ENCODE measurements around the gene KLHL29.

The KLHL29 gene

GRCh38 chr2:23497536-23497935 lies 112.6 kb downstream of the KLHL29 start:
- no peak overlapping the region for H2BK120ac ChIP-seq (ENCODE audit: insufficient read depth, low read length, poor library complexity)
- no peak overlapping the region for H2BK5ac ChIP-seq (ENCODE audit: low read depth, low read length, poor library complexity)
- H4K8ac ChIP-seq (ENCODE audit: low read depth, low read length), result no peak overlapping the region
- no peaks in the 10 kb centered on the region for H3K79me2 ChIP-seq (ENCODE audit: control insufficient read depth, insufficient read depth, low read length, poor library complexity)
- H3K4ac ChIP-seq (ENCODE audit: low read depth, low read length), result no peak overlapping the region
- H3K14ac ChIP-seq (ENCODE audit: low read length), result no peak overlapping the region
- no peaks in the 10 kb centered on the region for H3K9me3 ChIP-seq (ENCODE audit: insufficient read depth, low read depth, low read length)
- H3K79me1 ChIP-seq (ENCODE audit: low read length), result no peaks in the 10 kb centered on the region
- no peak overlapping the region for H3K9ac ChIP-seq (ENCODE audit: low read length)
- peaks cover 8 to 21% of the 10 kb centered on the region in 2 experiments for H3K4me1 ChIP-seq (ENCODE audit: control insufficient read depth in 1 of 2, insufficient read depth in 2 of 2, low read length in 2 of 2)
- DNase-seq, result no peak
- no peak overlapping the region for H3K4me3 ChIP-seq (ENCODE audit: low read depth, low read length)
- H2AFZ ChIP-seq (ENCODE audit: insufficient read depth, low read length, poor library complexity), result no peak overlapping the region
- no peaks in the 10 kb centered on the region for H3K27me3 ChIP-seq (ENCODE audit: insufficient read depth, low read length)
- H3K23ac ChIP-seq (ENCODE audit: low read length), result no peak overlapping the region
- no peak overlapping the region for H3K4me2 ChIP-seq (ENCODE audit: low read length)
- H3K18ac ChIP-seq (ENCODE audit: low read length), result no peak overlapping the region
- no CpG with 5 or more reads among the region's 6 CpGs for WGBS (ENCODE audit: extremely low coverage, insufficient coverage, insufficient read length)
- H2AK5ac ChIP-seq (ENCODE audit: low read length), result peak overlapping the region; percentile 41
- no peak overlapping the region for H4K91ac ChIP-seq (ENCODE audit: low read depth, low read length)
- no peaks in the 10 kb centered on the region for H3K36me3 ChIP-seq (ENCODE audit: control insufficient read depth in 1 of 2, insufficient read depth in 2 of 2, low read length in 2 of 2)
- no peak overlapping the region for H4K12ac ChIP-seq (ENCODE audit: low read depth, low read length)
- H2BK12ac ChIP-seq (ENCODE audit: low read length), result no peak overlapping the region
- no peak overlapping the region for H3K27ac ChIP-seq (ENCODE audit: low read depth, low read length)

DNA sequence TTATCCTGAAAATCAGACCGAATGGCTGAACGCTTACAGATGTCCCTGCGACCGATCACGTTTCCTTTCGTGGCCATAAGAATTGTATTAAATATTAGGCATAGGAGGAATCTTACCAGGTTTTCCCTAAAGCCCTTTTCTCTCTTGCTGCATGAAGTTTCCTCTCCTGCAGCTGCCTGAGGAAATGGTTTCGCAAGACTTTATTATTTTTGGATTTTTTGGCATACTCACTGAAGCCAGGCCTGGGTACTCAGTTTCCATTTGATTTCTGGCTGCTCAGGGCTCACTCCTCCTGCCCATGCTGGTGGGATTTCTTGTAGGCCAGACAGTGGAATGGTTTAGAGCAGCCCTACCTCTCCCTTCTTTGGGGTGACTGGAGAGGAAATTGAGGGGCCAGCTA lies 114.0 kb downstream of the KLHL29 start:
- H2BK5ac ChIP-seq (ENCODE audit: low read depth, low read length, poor library complexity), result no peak overlapping the region
- H4K8ac ChIP-seq (ENCODE audit: low read depth, low read length), result no peak overlapping the region
- H3K18ac ChIP-seq (ENCODE audit: low read length), result no peak overlapping the region
- H3K9me3 ChIP-seq (ENCODE audit: insufficient read depth, low read depth, low read length), result no peaks in the 10 kb centered on the region
- H3K27ac ChIP-seq (ENCODE audit: low read depth, low read length), result no peak overlapping the region
- no peak overlapping the region for H2BK12ac ChIP-seq (ENCODE audit: low read length)
- H3K36me3 ChIP-seq (ENCODE audit: control insufficient read depth in 1 of 2, insufficient read depth in 2 of 2, low read length in 2 of 2), result no peaks in the 10 kb centered on the region
- H3K9ac ChIP-seq (ENCODE audit: low read length), result no peak overlapping the region
- no peaks in the 10 kb centered on the region for H3K27me3 ChIP-seq (ENCODE audit: insufficient read depth, low read length)
- WGBS (ENCODE audit: extremely low coverage, insufficient coverage, insufficient read length), result no CpG with 5 or more reads among the region's 7 CpGs
- no peak overlapping the region for H2AFZ ChIP-seq (ENCODE audit: insufficient read depth, low read length, poor library complexity)
- no peaks in the 10 kb centered on the region for H3K79me2 ChIP-seq (ENCODE audit: control insufficient read depth, insufficient read depth, low read length, poor library complexity)
- H4K91ac ChIP-seq (ENCODE audit: low read depth, low read length), result no peak overlapping the region
- no peak overlapping the region for H3K4me3 ChIP-seq (ENCODE audit: low read depth, low read length)
- peaks cover 2% of the 10 kb centered on the region for H3K79me1 ChIP-seq (ENCODE audit: low read length)
- no peak overlapping the region for H2BK120ac ChIP-seq (ENCODE audit: insufficient read depth, low read length, poor library complexity)
- H3K4me1 ChIP-seq (ENCODE audit: control insufficient read depth in 1 of 2, insufficient read depth in 2 of 2, low read length in 2 of 2), result peaks cover 18 to 30% of the 10 kb centered on the region in 2 experiments
- no peak overlapping the region for H2AK5ac ChIP-seq (ENCODE audit: low read length)
- no peak overlapping the region for H4K12ac ChIP-seq (ENCODE audit: low read depth, low read length)
- no peak overlapping the region for H3K4ac ChIP-seq (ENCODE audit: low read depth, low read length)
- H3K4me2 ChIP-seq (ENCODE audit: low read length), result no peak overlapping the region
- no peak overlapping the region for H3K14ac ChIP-seq (ENCODE audit: low read length)
- no peak overlapping the region for H3K23ac ChIP-seq (ENCODE audit: low read length)
- DNase-seq, result peak in 1 of 2 donors; percentile 17

DNA sequence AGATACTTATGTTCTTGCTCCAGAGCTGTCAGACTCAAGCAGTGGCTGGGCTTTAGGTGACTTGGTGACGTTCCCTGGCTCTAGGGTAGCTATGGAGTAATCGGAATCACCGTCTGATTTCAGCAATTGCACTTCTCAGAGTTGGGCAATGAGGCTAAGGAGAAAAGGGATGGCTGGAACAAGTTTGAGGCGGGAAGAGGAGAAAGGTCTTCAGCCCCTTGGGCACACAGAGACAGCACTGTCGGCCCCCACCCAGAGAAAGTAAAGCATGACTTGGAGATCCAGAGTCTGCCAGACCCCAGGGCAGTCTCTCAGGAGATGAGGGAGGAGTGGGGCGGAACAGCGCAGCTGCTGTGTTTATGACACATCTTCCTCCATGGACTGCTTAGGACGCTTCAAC lies 114.5 kb downstream of the KLHL29 start:
- Histone ChIP-seq H3K14ac (ENCODE audit: low read length) (no peak overlapping the region), H2AFZ (ENCODE audit: insufficient read depth, low read length, poor library complexity) (no peak overlapping the region), H3K36me3 (ENCODE audit: control insufficient read depth in 1 of 2, insufficient read depth in 2 of 2, low read length in 2 of 2) (no peaks in the 10 kb centered on the region), H3K9ac (ENCODE audit: low read length) (no peak overlapping the region), H4K12ac (ENCODE audit: low read depth, low read length) (no peak overlapping the region), H3K4me1 (ENCODE audit: control insufficient read depth in 1 of 2, insufficient read depth in 2 of 2, low read length in 2 of 2) (peaks cover 21 to 33% of the 10 kb centered on the region in 2 experiments), H3K4me3 (ENCODE audit: low read depth, low read length) (no peak overlapping the region), H3K79me1 (ENCODE audit: low read length) (peaks cover 3% of the 10 kb centered on the region), H3K18ac (ENCODE audit: low read length) (no peak overlapping the region), H4K91ac (ENCODE audit: low read depth, low read length) (no peak overlapping the region), H3K27me3 (ENCODE audit: insufficient read depth, low read length) (no peaks in the 10 kb centered on the region), H3K4me2 (ENCODE audit: low read length) (no peak overlapping the region), H3K9me3 (ENCODE audit: insufficient read depth, low read depth, low read length) (no peaks in the 10 kb centered on the region), H2AK5ac (ENCODE audit: low read length) (no peak overlapping the region), H3K27ac (ENCODE audit: low read depth, low read length) (no peak overlapping the region), H2BK12ac (ENCODE audit: low read length) (no peak overlapping the region), H3K4ac (ENCODE audit: low read depth, low read length) (no peak overlapping the region), H2BK5ac (ENCODE audit: low read depth, low read length, poor library complexity) (no peak overlapping the region), H3K79me2 (ENCODE audit: control insufficient read depth, insufficient read depth, low read length, poor library complexity) (no peaks in the 10 kb centered on the region), H4K8ac (ENCODE audit: low read depth, low read length) (no peak overlapping the region), H3K23ac (ENCODE audit: low read length) (no peak overlapping the region), H2BK120ac (ENCODE audit: insufficient read depth, low read length, poor library complexity) (no peak overlapping the region)
- DNase-seq, result no peak
- WGBS (ENCODE audit: extremely low coverage, insufficient coverage, insufficient read length), result no CpG with 5 or more reads among the region's 8 CpGs

DNA sequence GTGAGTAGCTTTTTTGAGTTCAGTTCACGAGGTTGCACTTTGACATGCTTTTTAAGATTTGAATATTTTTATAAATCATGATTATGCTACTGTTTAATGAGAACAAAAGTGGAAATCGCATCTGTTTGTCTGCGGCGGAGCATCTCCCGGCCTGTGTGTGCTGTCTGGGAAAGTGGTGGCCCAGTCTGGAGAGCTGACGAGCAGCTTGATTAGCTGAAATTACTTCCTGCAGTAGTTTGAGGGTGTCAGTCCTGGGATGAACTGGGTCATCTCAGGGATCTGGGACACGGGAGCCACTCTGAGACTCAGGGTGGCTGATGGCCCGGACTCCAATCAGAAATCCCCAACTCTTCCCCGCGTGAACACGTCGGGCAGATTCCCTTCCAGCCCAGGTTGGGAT lies 115.9 kb downstream of the KLHL29 start:
- no peak overlapping the region for H4K91ac ChIP-seq (ENCODE audit: low read depth, low read length)
- no peak overlapping the region for H3K9ac ChIP-seq (ENCODE audit: low read length)
- no peak overlapping the region for H2BK120ac ChIP-seq (ENCODE audit: insufficient read depth, low read length, poor library complexity)
- H3K27me3 ChIP-seq (ENCODE audit: insufficient read depth, low read length), result no peaks in the 10 kb centered on the region
- H3K4me3 ChIP-seq (ENCODE audit: low read depth, low read length), result no peak overlapping the region
- H4K12ac ChIP-seq (ENCODE audit: low read depth, low read length), result no peak overlapping the region
- H3K79me2 ChIP-seq (ENCODE audit: control insufficient read depth, insufficient read depth, low read length, poor library complexity), result no peaks in the 10 kb centered on the region
- no CpG with 5 or more reads among the region's 12 CpGs for WGBS (ENCODE audit: extremely low coverage, insufficient coverage, insufficient read length)
- H2BK5ac ChIP-seq (ENCODE audit: low read depth, low read length, poor library complexity), result no peak overlapping the region
- no peak overlapping the region for H3K27ac ChIP-seq (ENCODE audit: low read depth, low read length)
- H3K4me2 ChIP-seq (ENCODE audit: low read length), result no peak overlapping the region
- H3K18ac ChIP-seq (ENCODE audit: low read length), result no peak overlapping the region
- no peak overlapping the region for H3K23ac ChIP-seq (ENCODE audit: low read length)
- H2AK5ac ChIP-seq (ENCODE audit: low read length), result no peak overlapping the region
- H3K4me1 ChIP-seq (ENCODE audit: control insufficient read depth in 1 of 2, insufficient read depth in 2 of 2, low read length in 2 of 2), result peaks cover 28 to 45% of the 10 kb centered on the region in 2 experiments
- H2AFZ ChIP-seq (ENCODE audit: insufficient read depth, low read length, poor library complexity), result no peak overlapping the region
- H4K8ac ChIP-seq (ENCODE audit: low read depth, low read length), result no peak overlapping the region
- peaks cover 4% of the 10 kb centered on the region for H3K79me1 ChIP-seq (ENCODE audit: low read length)
- peak overlapping the region; percentile 16 for H2BK12ac ChIP-seq (ENCODE audit: low read length)
- H3K9me3 ChIP-seq (ENCODE audit: insufficient read depth, low read depth, low read length), result no peaks in the 10 kb centered on the region
- H3K36me3 ChIP-seq (ENCODE audit: control insufficient read depth in 1 of 2, insufficient read depth in 2 of 2, low read length in 2 of 2), result no peaks in the 10 kb centered on the region
- H3K4ac ChIP-seq (ENCODE audit: low read depth, low read length), result no peak overlapping the region
- DNase-seq, result no peak
- no peak overlapping the region for H3K14ac ChIP-seq (ENCODE audit: low read length)
